CD14-positive monocyte (primary cell): ENCODE measurements around the gene VGLL3. TPM values are rescaled to one million over a fixed set of nuclear protein-coding genes. Genes with fewer than 3 reads are reported as not detected.

Source experiments
- DNase-seq, 3 donors: peaks; one replicate each; pipeline ENCODE4 v3.0.0-alpha.2; 2011 to 2022
- H2AFZ ChIP-seq: 2 replicates; pipeline ENCODE4 v1.6.0; 2012; ENCODE audit warnings: mild to moderate bottlenecking, low read depth, low read length, inconsistent platforms; ENCODE audit not compliant: insufficient read depth, poor library complexity, severe bottlenecking
- H3K27ac ChIP-seq, 2 donors: 1 replicate in 1 of 2; 2 replicates in 1 of 2; pipeline ENCODE4 v1.5.1; 2012 to 2013; ENCODE audit warnings: low read length in 2 of 2, control low read depth in 1 of 2, inconsistent platforms in 1 of 2, low read depth in 1 of 2, mild to moderate bottlenecking in 1 of 2
- H3K27me3 ChIP-seq, 2 donors: one replicate each; pipeline versions ENCODE4 v1.6.0 to v1.6.1; 2011 to 2013; ENCODE audit warnings: low read length in 2 of 2; ENCODE audit not compliant: control insufficient read depth in 2 of 2, insufficient read depth in 2 of 2
- H3K36me3 ChIP-seq, 2 donors: replicated peaks in 1 of 2; 1 replicate in 1 of 2; 2 replicates in 1 of 2; pipeline versions ENCODE4 v1.5.1 to v1.6.1; 2012 to 2013; ENCODE audit warnings: low read length in 2 of 2, control low read depth in 1 of 2, inconsistent platforms in 1 of 2, mild to moderate bottlenecking in 1 of 2; ENCODE audit not compliant: insufficient read depth in 2 of 2, control insufficient read depth in 1 of 2
- H3K4me1 ChIP-seq, 2 donors: 1 replicate in 1 of 2; 2 replicates in 1 of 2; pipeline versions ENCODE4 v1.5.1 to v1.6.1; 2012 to 2013; ENCODE audit warnings: low read length in 2 of 2, control low read depth in 1 of 2, inconsistent platforms in 1 of 2, mild to moderate bottlenecking in 1 of 2, moderate library complexity in 1 of 2; ENCODE audit not compliant: insufficient read depth in 2 of 2, control insufficient read depth in 1 of 2
- H3K4me2 ChIP-seq: replicated peaks from 2 replicates; pipeline ENCODE3; 2012; ENCODE audit warnings: low read length, moderate library complexity, mild to moderate bottlenecking; ENCODE audit not compliant: poor library complexity, severe bottlenecking; ENCODE audit errors: extremely low read depth
- H3K4me3 ChIP-seq, 3 experiments: fragments of 200-600 bp in 1 of 3; sonication (generic) in 1 of 3; replicated peaks in 1 of 3; 1 replicate in 2 of 3; 2 replicates in 1 of 3; pipeline ENCODE4 v1.5.1; 2011 to 2013; ENCODE audit warnings: low read length in 3 of 3, mild to moderate bottlenecking in 3 of 3, control low read depth in 2 of 3, low read depth in 2 of 3, inconsistent platforms in 1 of 3, moderate library complexity in 1 of 3
- H3K79me2 ChIP-seq: 2 replicates; pipeline ENCODE4 v1.6.0; 2012; ENCODE audit warnings: mild to moderate bottlenecking, control low read depth, inconsistent platforms, low read length, moderate library complexity; ENCODE audit not compliant: insufficient read depth
- H3K9ac ChIP-seq: 2 replicates; pipeline ENCODE4 v1.6.0; 2017; ENCODE audit warnings: low read length, mild to moderate bottlenecking; ENCODE audit not compliant: insufficient read depth, poor library complexity, severe bottlenecking
- H3K9me3 ChIP-seq, 2 donors: replicated peaks in 1 of 2; 1 replicate in 1 of 2; 2 replicates in 1 of 2; pipeline versions ENCODE4 v1.5.1 to v1.6.1; 2012 to 2013; ENCODE audit warnings: low read length in 2 of 2, control low read depth in 1 of 2; ENCODE audit not compliant: control insufficient read depth in 1 of 2, insufficient read depth in 1 of 2
- H4K20me1 ChIP-seq: 2 replicates; pipeline ENCODE4 v1.6.0; 2012; ENCODE audit warnings: mild to moderate bottlenecking, low read length, control low read depth, moderate library complexity; ENCODE audit not compliant: insufficient read depth
- H3K27ac Mint-ChIP-seq, 7 donors: one replicate each; pipeline ENCODE4 v1.8.0; 2020; ENCODE audit warnings: mild to moderate bottlenecking in 7 of 7, mixed read lengths in 7 of 7, moderate library complexity in 6 of 7, inconsistent platforms in 2 of 7
- H3K27me3 Mint-ChIP-seq, 3 donors: one replicate each; pipeline ENCODE4 v1.8.0; 2021 to 2022; ENCODE audit warnings: low read depth in 3 of 3, mild to moderate bottlenecking in 3 of 3, mixed read lengths in 3 of 3, moderate library complexity in 3 of 3, inconsistent platforms in 1 of 3
- H3K36me3 Mint-ChIP-seq, 2 donors: one replicate each; pipeline ENCODE4 v1.8.0; 2020; ENCODE audit warnings: mixed read lengths in 2 of 2, inconsistent platforms in 1 of 2, mild to moderate bottlenecking in 1 of 2
- H3K4me1 Mint-ChIP-seq: one replicate; pipeline ENCODE4 v1.8.0; 2020; ENCODE audit warnings: mild to moderate bottlenecking, mixed read lengths
- H3K4me3 Mint-ChIP-seq, 2 donors: one replicate each; pipeline ENCODE4 v1.8.0; 2020; ENCODE audit warnings: mild to moderate bottlenecking in 2 of 2, mixed read lengths in 2 of 2, moderate library complexity in 1 of 2
- H3K9me3 Mint-ChIP-seq, 7 donors: one replicate each; pipeline ENCODE4 v1.8.0; 2020 to 2022; ENCODE audit warnings: mixed read lengths in 7 of 7, mild to moderate bottlenecking in 6 of 7, moderate library complexity in 6 of 7, inconsistent platforms in 2 of 7
- WGBS: methylation state at CpG from one replicate; pipeline ENCODE4 v1.1.5; 2013; ENCODE audit warnings: missing lambda C conversion rate; ENCODE audit not compliant: insufficient coverage; 5-methylcytosine and 5-hydroxymethylcytosine counted together
- intact Hi-C, 2 donors: fragments of 100-400 bp; cut with micrococcal nuclease; formaldehyde crosslinking; loops; one replicate each; pipeline versions ENCODE4 v1.15.0 to v1.15.1; 2023
- polyA plus RNA-seq, 3 donors: library from polyadenylated mRNA; depleted of rRNA in 1 of 3; unstranded in 2 of 3; stranded (reverse) in 1 of 3; fragments of 300-500 nt in 2 of 3; fragments of >200 nt in 1 of 3; fragmentation: Illumina TruSeq in 2 of 3; gene quantifications; 1 replicate in 2 of 3; 2 replicates in 1 of 3; pipeline ENCODE4 v1.2.3, GENCODE V29; 2012 to 2021
- TF ChIP-seq, protein P1 (sequence below): fragments of 200-600 bp; IDR thresholded peaks from one replicate; pipeline ENCODE4 v1.8.0; 2022; ENCODE audit warnings: antibody characterized with exemption, mild to moderate bottlenecking

VGLL3 gene
- polyA plus RNA-seq, 3 donors, result not detected

- TF ChIP-seq, protein P1, sequence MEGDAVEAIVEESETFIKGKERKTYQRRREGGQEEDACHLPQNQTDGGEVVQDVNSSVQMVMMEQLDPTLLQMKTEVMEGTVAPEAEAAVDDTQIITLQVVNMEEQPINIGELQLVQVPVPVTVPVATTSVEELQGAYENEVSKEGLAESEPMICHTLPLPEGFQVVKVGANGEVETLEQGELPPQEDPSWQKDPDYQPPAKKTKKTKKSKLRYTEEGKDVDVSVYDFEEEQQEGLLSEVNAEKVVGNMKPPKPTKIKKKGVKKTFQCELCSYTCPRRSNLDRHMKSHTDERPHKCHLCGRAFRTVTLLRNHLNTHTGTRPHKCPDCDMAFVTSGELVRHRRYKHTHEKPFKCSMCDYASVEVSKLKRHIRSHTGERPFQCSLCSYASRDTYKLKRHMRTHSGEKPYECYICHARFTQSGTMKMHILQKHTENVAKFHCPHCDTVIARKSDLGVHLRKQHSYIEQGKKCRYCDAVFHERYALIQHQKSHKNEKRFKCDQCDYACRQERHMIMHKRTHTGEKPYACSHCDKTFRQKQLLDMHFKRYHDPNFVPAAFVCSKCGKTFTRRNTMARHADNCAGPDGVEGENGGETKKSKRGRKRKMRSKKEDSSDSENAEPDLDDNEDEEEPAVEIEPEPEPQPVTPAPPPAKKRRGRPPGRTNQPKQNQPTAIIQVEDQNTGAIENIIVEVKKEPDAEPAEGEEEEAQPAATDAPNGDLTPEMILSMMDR, result no peak
- Mint-ChIP-seq H3K4me1 (no peaks in the 10 kb centered on the region), H3K9me3 (no peaks in the 10 kb centered on the region), H3K27ac (no peak overlapping the region), H3K27me3 (peaks cover 0 to 1% (median 1%) of the 10 kb centered on the region in 3 donors), H3K4me3 (no peak overlapping the region), H3K36me3 (no peaks in the 10 kb centered on the region)
- Histone ChIP-seq H3K4me1 (no peaks in the 10 kb centered on the region), H2AFZ (no peak overlapping the region), H3K36me3 (no peaks in the 10 kb centered on the region), H3K27ac (no peak overlapping the region), H3K79me2 (no peaks in the 10 kb centered on the region), H3K9me3 (no peaks in the 10 kb centered on the region), H3K4me3 (no peak overlapping the region), H3K27me3 (no peaks in the 10 kb centered on the region), H3K4me2 (no peak overlapping the region), H3K9ac (no peak overlapping the region), H4K20me1 (no peaks in the 10 kb centered on the region)
- WGBS, result no CpG with 5 or more reads among the region's 4 CpGs
- DNase-seq, result no peak
- intact Hi-C loops, result no loop called here
These were observed 10.6 kb upstream of the VGLL3 start for GRCh38 chr3:87001473-87002098.

DNA sequence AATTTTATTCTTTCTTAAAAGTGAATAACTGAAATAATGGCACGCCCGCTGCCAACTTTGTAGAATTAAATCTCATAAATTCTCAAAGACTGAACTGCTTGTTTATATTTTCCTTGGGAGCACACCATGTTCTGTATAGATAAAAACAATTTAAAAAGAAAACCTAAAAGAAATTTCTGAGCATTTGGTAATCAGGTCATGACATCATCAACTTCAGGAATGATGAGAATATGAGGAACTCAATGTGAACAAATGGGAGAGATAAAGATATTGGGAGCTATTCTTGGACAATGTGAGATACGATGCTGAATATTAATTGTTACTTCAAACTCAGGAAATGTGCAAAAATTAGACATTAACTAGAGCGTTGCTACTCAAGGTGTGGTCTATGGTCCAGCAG lies 10.0 kb upstream of the VGLL3 start:
- Histone ChIP-seq H3K4me1 (no peaks in the 10 kb centered on the region), H2AFZ (no peak overlapping the region), H3K4me3 (no peak overlapping the region), H3K4me2 (no peak overlapping the region), H3K36me3 (no peaks in the 10 kb centered on the region), H3K9me3 (no peaks in the 10 kb centered on the region), H3K27me3 (no peaks in the 10 kb centered on the region), H3K79me2 (no peaks in the 10 kb centered on the region), H3K27ac (no peak overlapping the region), H3K9ac (no peak overlapping the region), H4K20me1 (no peaks in the 10 kb centered on the region)
- TF ChIP-seq, protein P1, result no peak
- intact Hi-C loops, result no loop called here
- Mint-ChIP-seq H3K9me3 (no peaks in the 10 kb centered on the region), H3K27ac (no peak overlapping the region), H3K4me3 (no peak overlapping the region), H3K4me1 (no peaks in the 10 kb centered on the region), H3K27me3 (peaks cover 0 to 1% (median 1%) of the 10 kb centered on the region in 3 donors), H3K36me3 (no peaks in the 10 kb centered on the region)
- 80% methylated on average over 1 of the region's 4 CpGs for WGBS
- DNase-seq, result no peak
